ENCODE data around the gene RBBP4.
"Not testable (repeated sequence)": the region's sequence is repeated elsewhere in the genome, so short reads cannot be mapped to it uniquely, and the experiment has no call there.

RBBP4 gene

DNA sequence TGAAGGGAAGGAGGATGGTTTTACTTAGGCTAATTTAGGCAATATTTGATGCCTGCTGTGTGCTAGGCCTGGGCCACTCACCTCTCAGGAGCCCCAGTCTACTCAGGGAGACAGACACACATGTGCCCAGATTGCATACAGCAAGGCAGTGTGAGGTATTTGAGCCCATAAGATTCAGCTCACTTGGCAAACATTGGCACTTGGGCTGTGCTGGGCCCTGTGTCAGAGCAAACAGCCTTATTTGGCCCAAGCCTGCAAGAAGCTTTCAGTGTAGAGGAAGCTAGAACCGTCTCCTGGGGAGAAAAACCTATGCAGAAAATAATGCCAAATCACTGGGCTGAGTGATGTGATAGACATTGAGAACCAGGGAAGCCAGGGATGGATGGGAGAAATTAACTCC lies 55.5 kb downstream of the RBBP4 start:
- no peaks in the 10 kb centered on the region for H4K20me1 ChIP-seq (ENCODE audit: insufficient read depth, low read length)
- no peaks in the 10 kb centered on the region for H3K9me2 ChIP-seq (replicated peaks; ENCODE audit: insufficient read depth, low read length)
- H3K27me3 ChIP-seq (replicated peaks; ENCODE audit: insufficient read depth, low read length): peaks cover 9% of the 10 kb centered on the region; the same call in 1 of the 2 replicates
- no peak for DNase-seq
- H3K27ac ChIP-seq (ENCODE audit: low read length): no peak overlapping the region
- H3K4me1 ChIP-seq (ENCODE audit: low read length): no peaks in the 10 kb centered on the region
- no peaks in the 10 kb centered on the region for H3K36me3 ChIP-seq (replicated peaks; ENCODE audit: insufficient read depth, low read length)
- H3K4me2 ChIP-seq (ENCODE audit: low read depth, low read length): no peak overlapping the region
- TF ChIP-seq, protein P1, sequence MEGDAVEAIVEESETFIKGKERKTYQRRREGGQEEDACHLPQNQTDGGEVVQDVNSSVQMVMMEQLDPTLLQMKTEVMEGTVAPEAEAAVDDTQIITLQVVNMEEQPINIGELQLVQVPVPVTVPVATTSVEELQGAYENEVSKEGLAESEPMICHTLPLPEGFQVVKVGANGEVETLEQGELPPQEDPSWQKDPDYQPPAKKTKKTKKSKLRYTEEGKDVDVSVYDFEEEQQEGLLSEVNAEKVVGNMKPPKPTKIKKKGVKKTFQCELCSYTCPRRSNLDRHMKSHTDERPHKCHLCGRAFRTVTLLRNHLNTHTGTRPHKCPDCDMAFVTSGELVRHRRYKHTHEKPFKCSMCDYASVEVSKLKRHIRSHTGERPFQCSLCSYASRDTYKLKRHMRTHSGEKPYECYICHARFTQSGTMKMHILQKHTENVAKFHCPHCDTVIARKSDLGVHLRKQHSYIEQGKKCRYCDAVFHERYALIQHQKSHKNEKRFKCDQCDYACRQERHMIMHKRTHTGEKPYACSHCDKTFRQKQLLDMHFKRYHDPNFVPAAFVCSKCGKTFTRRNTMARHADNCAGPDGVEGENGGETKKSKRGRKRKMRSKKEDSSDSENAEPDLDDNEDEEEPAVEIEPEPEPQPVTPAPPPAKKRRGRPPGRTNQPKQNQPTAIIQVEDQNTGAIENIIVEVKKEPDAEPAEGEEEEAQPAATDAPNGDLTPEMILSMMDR (IDR thresholded peaks at IDR 0.05; ENCODE audit: low read length): no peak
- TF ChIP-seq EZH2phosphoT487 (IDR thresholded peaks at IDR 0.05; ENCODE audit: low read length): no peak
- no peak for TF ChIP-seq EZH2 (optimal IDR thresholded peaks at IDR 0.05; ENCODE audit: low read depth, low read length)
- H3F3A ChIP-seq (ENCODE audit: insufficient read depth, low read length): no peaks in the 10 kb centered on the region
- H3K4me3 ChIP-seq (ENCODE audit: low read length): no peak overlapping the region
- no peaks in the 10 kb centered on the region for H3K9me3 ChIP-seq (replicated peaks; ENCODE audit: insufficient read depth, low read length)
- no peak overlapping the region for H2AFZ ChIP-seq (ENCODE audit: low read length)
- no peaks in the 10 kb centered on the region for H3K79me2 ChIP-seq (ENCODE audit: low read length)
- H3K9ac ChIP-seq (ENCODE audit: low read length): no peak overlapping the region

GRCh38 chr1:32709075-32709474 lies 58.1 kb downstream of the RBBP4 start:
- Histone ChIP-seq H3K36me3 (replicated peaks; ENCODE audit: insufficient read depth, low read length) (no peaks in the 10 kb centered on the region), H3K4me2 (ENCODE audit: low read depth, low read length) (no peak overlapping the region), H3K9me2 (replicated peaks; ENCODE audit: insufficient read depth, low read length) (no peaks in the 10 kb centered on the region), H3K4me3 (ENCODE audit: low read length) (no peak overlapping the region), H4K20me1 (ENCODE audit: insufficient read depth, low read length) (no peaks in the 10 kb centered on the region), H3K27me3 (replicated peaks; ENCODE audit: insufficient read depth, low read length) (0 out of 2 replicates have a peak, but pooled peaks cover under 1% of the 10 kb centered on the region), H3K9ac (ENCODE audit: low read length) (no peak overlapping the region), H3K9me3 (replicated peaks; ENCODE audit: insufficient read depth, low read length) (no peaks in the 10 kb centered on the region), H3K27ac (ENCODE audit: low read length) (no peak overlapping the region), H3K4me1 (ENCODE audit: low read length) (no peaks in the 10 kb centered on the region), H3F3A (ENCODE audit: insufficient read depth, low read length) (no peaks in the 10 kb centered on the region), H3K79me2 (ENCODE audit: low read length) (no peaks in the 10 kb centered on the region), H2AFZ (ENCODE audit: low read length) (no peak overlapping the region)
- no peak for DNase-seq
- no peak for TF ChIP-seq EZH2phosphoT487 (IDR thresholded peaks at IDR 0.05; ENCODE audit: low read length)
- TF ChIP-seq, protein P1 (IDR thresholded peaks at IDR 0.05; ENCODE audit: low read length): no peak
- TF ChIP-seq EZH2 (optimal IDR thresholded peaks at IDR 0.05; ENCODE audit: low read depth, low read length): no peak

- TF ChIP-seq, protein P1 (IDR thresholded peaks at IDR 0.05; ENCODE audit: low read length): no peak; the same call in 1 of the 2 replicates
- TF ChIP-seq EZH2 (optimal IDR thresholded peaks at IDR 0.05; ENCODE audit: low read depth, low read length): no peak
- TF ChIP-seq EZH2phosphoT487 (IDR thresholded peaks at IDR 0.05; ENCODE audit: low read length): no peak
- no peak for DNase-seq
- H3K9ac ChIP-seq (ENCODE audit: low read length): no peak overlapping the region
- no peak overlapping the region for H3K27ac ChIP-seq (ENCODE audit: low read length)
- H3K9me3 ChIP-seq (replicated peaks; ENCODE audit: insufficient read depth, low read length): no peaks in the 10 kb centered on the region
- no peaks in the 10 kb centered on the region for H3K9me2 ChIP-seq (replicated peaks; ENCODE audit: insufficient read depth, low read length)
- no peaks in the 10 kb centered on the region for H3K36me3 ChIP-seq (replicated peaks; ENCODE audit: insufficient read depth, low read length)
- no peaks in the 10 kb centered on the region for H4K20me1 ChIP-seq (ENCODE audit: insufficient read depth, low read length)
- H3K4me2 ChIP-seq (ENCODE audit: low read depth, low read length): no peak overlapping the region
- H2AFZ ChIP-seq (ENCODE audit: low read length): no peak overlapping the region
- H3K79me2 ChIP-seq (ENCODE audit: low read length): no peaks in the 10 kb centered on the region
- H3K4me3 ChIP-seq (ENCODE audit: low read length): no peak overlapping the region
- H3F3A ChIP-seq (ENCODE audit: insufficient read depth, low read length): no peaks in the 10 kb centered on the region
- no peaks in the 10 kb centered on the region for H3K4me1 ChIP-seq (ENCODE audit: low read length)
- no peaks in the 10 kb centered on the region for H3K27me3 ChIP-seq (replicated peaks; ENCODE audit: insufficient read depth, low read length)
These were observed 58.5 kb downstream of the RBBP4 start for GRCh38 chr1:32709476-32709875.

- H3K9me2 ChIP-seq (replicated peaks; ENCODE audit: insufficient read depth, low read length); H3K27me3 ChIP-seq (replicated peaks; ENCODE audit: insufficient read depth, low read length); H3K27ac ChIP-seq (ENCODE audit: low read length); DNase-seq; H3F3A ChIP-seq (ENCODE audit: insufficient read depth, low read length); H3K9ac ChIP-seq (ENCODE audit: low read length); H3K36me3 ChIP-seq (replicated peaks; ENCODE audit: insufficient read depth, low read length); H2AFZ ChIP-seq (ENCODE audit: low read length); H3K4me1 ChIP-seq (ENCODE audit: low read length); H3K79me2 ChIP-seq (ENCODE audit: low read length); H3K4me2 ChIP-seq (ENCODE audit: low read depth, low read length); H3K4me3 ChIP-seq (ENCODE audit: low read length); H4K20me1 ChIP-seq (ENCODE audit: insufficient read depth, low read length); H3K9me3 ChIP-seq (replicated peaks; ENCODE audit: insufficient read depth, low read length): not testable (repeated sequence)
These were observed 60.2 kb downstream of the RBBP4 start for GRCh38 chr1:32711221-32711620.
